Esophagus muscularis mucosa (tissue), 3 donors: Measurements from ENCODE around the gene ANKRD49.

Source experiments
- POLR2A ChIP-seq: fragments of 450-650 bp; IDR thresholded peaks from one replicate; pipeline ENCODE4 v1.6.1; 2017; ENCODE audit warnings: antibody characterized with exemption, moderate library complexity, mild to moderate bottlenecking, low read depth
- POLR2AphosphoS5 ChIP-seq, 2 donors: sonication (generic); formaldehyde crosslinking; IDR thresholded peaks; one replicate each; pipeline ENCODE4 v1.6.1; 2017; ENCODE audit warnings: antibody characterized with exemption in 2 of 2
- TF ChIP-seq, protein P1 (sequence below), 3 experiments: fragments of 200-600 bp in 2 of 3; fragments of 450-650 bp in 1 of 3; sonication (generic) in 2 of 3; IDR thresholded peaks; one replicate each; pipeline ENCODE4 v1.5.1; 2017 to 2019; ENCODE audit warnings: antibody characterized with exemption in 3 of 3, mild to moderate bottlenecking in 2 of 3, moderate library complexity in 1 of 3

DNA sequence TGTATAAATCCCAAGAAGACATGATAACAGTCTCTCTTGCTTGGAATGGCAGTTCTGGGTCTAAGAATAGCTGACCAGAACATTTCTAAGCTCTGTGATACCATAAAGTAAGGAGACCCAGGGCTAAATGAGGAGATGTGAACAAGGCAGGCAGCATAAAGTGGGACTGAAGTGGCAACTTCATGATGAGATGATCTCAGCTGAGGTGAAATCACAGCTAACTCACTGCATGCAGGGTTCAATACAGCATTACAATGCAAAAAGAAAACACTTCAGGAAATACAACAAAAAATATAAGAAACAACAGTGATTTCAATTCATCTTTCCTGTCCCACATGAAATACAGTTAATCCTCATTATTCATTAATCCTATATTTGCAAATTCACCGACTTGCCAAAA lies 44.8 kb upstream of the ANKRD49 start:
- no peak for TF ChIP-seq POLR2A
- TF ChIP-seq POLR2AphosphoS5 (IDR thresholded peaks at IDR 0.05), result no peak
- TF ChIP-seq, protein P1, sequence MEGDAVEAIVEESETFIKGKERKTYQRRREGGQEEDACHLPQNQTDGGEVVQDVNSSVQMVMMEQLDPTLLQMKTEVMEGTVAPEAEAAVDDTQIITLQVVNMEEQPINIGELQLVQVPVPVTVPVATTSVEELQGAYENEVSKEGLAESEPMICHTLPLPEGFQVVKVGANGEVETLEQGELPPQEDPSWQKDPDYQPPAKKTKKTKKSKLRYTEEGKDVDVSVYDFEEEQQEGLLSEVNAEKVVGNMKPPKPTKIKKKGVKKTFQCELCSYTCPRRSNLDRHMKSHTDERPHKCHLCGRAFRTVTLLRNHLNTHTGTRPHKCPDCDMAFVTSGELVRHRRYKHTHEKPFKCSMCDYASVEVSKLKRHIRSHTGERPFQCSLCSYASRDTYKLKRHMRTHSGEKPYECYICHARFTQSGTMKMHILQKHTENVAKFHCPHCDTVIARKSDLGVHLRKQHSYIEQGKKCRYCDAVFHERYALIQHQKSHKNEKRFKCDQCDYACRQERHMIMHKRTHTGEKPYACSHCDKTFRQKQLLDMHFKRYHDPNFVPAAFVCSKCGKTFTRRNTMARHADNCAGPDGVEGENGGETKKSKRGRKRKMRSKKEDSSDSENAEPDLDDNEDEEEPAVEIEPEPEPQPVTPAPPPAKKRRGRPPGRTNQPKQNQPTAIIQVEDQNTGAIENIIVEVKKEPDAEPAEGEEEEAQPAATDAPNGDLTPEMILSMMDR (IDR thresholded peaks at IDR 0.05), result no peak
